Skin epidermis (tissue), 12 donors: Measurements from ENCODE around the gene SORCS2.

Source experiments
- H3K27ac ChIP-seq, 21 experiments: fragments of 200-600 bp; sonication (generic) in 11 of 21; one replicate each; pipeline ENCODE4 v1.5.0; 2020; ENCODE audit warnings: mild to moderate bottlenecking in 3 of 21, inconsistent platforms in 2 of 21, moderate library complexity in 2 of 21
- H3K4me3 ChIP-seq, 7 experiments: fragments of 200-600 bp; sonication (generic) in 2 of 7; one replicate each; pipeline ENCODE4 v1.5.0; 2020; ENCODE audit warnings: inconsistent platforms in 2 of 7, mild to moderate bottlenecking in 2 of 7, moderate library complexity in 1 of 7

SORCS2 gene

DNA sequence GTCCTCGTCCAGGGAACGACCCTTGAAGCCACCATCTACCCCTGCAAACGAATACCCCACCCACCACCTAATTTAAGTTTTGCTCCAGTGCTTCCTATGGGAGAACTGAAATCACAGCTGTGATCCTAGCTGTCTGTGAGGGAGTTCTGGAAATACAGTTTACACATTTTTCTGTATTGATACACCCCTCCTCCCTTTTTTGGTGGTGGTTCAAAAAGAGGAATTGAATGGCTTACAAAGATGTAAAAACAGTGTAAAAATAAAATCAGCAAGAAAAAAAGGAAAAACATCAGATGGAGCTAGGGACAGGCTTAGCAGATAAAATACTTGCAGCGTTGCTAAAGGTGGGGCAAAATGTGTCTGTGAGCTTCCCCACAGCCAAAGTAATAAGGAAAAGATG is 86.6 kb downstream of the SORCS2 start:
- H3K27ac ChIP-seq: no peak overlapping the region
- H3K4me3 ChIP-seq: no peak overlapping the region

DNA sequence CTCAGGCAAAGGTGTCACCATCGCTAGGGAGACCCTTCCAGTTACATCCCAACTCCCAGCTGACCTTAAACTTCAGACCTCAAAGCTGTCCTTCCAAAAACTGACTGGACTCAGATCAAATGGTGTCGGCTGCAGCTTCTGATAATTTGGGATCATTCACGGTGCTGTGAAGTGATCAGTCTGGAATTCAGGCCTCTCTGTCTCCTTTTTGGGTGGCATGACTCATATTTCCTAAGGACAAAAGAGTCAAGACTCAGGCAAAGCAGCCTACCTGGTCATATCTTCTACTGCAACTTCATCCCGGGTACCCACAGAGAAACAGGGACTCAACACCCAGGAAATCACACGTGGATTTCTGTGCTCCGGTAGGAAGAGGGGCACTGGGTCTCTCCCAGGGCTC is 87.6 kb downstream of the SORCS2 start:
- H3K27ac ChIP-seq: no peak overlapping the region
- H3K4me3 ChIP-seq: no peak overlapping the region

DNA sequence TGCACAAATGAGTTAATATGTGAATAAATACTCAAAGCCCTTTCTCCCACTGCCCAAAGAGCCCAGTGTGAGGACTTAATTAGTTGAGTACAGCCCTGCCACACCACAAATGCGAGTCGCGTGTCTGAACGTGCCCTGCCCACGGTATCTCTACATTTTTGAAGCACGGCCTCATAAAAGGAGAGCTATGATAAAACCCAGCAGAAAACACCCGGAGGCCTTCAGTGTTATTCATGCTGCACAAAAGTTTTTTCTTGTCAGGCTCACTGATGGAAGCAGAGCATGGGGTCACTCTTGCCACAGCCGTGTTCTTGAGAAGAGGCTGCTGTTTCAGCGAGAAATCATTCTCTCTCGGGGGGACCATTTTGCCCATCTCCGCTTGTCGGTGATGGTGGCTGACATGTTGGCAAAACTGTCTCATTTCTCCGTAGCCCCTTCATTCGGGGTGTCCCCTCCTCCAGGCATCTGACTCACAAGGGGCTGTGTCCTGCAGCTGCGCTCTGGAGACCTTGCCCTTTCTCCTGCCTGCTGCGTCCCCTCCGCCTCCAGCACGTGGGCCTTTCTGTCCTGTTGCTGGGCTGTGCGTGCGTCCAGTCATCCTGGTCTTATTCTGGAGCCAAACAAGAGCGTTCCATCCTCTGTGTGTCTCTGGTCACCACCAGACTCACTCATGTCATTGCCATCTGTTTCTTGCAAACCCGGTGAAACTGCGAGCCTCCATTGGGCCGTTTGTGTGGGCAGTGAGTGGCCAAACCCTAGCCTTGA is 88.8 kb downstream of the SORCS2 start:
- Histone ChIP-seq H3K27ac (no peak overlapping the region), H3K4me3 (no peak overlapping the region)

DNA sequence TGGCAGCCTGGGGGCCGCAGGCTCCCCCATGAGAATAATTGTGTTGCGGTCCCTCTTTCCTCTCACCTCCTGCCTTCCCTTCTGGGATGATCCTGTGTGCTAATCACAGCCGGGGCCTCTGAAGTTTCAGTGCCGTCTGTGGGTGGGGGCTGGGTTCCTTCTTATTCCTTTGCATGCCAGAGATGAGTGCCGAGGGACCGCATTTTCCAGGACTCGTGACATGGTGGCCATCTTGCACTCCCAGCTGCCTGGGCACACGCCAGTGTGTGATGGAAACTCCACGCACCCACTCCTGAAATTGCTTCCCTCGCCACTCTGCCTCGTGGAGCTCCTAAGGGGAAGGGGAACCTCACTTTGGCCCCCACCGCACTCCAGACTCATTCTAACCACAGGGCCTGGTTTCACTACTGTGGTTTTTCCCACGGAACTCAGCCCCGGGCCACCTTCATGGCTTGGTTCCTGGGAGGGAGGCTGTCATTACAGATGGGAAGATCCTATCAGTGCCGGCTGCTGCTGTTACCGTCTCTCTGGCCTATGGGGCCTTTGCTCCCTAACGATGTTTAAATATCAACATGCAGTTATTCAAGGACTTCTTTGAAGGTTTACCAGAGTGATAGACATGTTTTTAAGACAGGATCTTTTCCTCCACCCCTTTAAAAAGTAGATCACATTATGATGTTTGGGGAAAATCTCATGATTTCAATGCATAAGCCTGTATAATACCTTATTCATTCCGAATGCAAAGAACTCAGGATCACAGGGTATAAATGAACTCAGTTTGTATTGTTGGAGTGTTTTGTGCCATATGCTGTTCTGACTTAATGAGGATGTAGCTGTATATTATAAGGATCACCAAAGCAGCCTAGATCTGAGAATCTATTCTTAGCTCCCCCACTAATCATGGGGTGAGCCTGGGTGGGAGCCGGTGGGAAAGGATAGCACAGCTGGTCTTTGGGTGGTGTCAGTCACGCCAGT is 89.6 kb downstream of the SORCS2 start:
- Histone ChIP-seq H3K4me3 (no peak overlapping the region), H3K27ac (no peak overlapping the region)

DNA sequence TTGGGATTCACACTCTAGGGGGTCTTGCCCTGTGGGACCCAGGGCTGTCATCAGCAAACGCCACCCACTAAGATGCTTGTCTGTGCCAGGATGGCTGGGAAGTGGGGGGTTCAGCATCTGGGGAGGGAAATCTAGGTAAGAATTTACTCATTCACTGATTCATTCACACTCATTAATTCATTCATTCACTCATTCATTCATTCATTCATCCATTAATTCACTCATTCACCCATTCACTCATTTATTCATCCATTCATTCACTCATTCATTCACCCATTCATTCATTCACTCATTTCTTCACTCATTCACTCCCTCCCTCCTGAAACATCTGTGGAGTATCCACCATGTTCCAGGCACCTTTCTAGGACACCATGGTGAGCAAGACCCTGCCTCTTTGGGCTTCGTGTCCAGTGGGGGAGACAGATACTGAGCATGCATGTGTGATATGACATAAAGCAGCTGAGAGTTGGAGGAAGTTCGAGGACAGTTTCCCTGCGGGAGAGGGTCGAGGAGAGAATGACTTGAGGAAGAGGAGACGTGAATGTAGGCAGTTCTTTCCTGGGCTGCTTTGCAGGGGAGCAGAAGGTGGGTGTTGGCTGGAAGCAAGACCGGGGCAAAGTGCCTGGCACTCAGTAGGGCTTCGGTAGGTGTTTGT is 90.6 kb downstream of the SORCS2 start:
- H3K27ac ChIP-seq: no peak overlapping the region

DNA sequence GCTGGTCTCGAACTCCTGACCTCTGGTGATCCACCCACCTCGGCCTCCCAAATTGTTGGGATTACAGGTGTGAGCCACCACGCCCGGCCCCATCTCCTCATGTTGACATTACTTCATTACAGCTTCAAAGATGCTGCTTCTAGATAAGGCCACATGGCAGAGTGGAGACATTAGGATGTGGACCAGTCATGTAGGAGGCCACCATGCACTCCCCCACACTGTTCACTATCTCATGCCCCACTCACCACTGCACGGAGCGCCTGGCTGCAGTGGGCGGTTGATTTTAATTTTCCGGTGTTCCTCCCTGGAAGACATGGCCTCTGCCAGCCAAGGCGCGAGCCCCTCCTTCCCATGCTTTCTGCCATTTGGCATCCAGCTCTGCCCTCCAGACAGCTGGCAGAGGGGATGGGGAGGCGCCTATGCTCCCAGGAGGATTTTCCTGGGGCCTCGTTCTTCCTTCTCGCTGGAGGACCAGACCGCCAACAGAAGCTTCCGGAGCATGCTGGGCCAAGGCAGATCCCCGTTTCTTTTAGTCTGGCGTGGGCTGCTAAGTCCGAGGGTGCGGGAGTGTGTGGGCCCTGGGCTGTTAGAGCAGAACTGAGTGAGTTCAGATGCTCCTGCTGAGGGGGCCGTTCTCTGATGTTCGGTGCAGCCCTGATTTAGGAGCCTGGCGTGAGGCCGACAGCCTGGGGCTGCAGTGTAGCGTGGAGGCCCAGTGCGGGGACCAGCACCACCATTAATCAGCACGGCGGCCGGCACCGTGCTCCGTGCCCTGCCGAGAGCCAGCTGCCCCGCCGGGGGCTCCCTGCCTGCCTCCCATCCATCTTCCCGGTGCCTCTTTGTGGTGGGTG is 93.1 kb downstream of the SORCS2 start:
- Histone ChIP-seq H3K4me3 (no peak overlapping the region), H3K27ac (no peak overlapping the region)

More for the DNA sequence above, 90.6 kb downstream of the SORCS2 start:
- no peak overlapping the region for H3K4me3 ChIP-seq

DNA sequence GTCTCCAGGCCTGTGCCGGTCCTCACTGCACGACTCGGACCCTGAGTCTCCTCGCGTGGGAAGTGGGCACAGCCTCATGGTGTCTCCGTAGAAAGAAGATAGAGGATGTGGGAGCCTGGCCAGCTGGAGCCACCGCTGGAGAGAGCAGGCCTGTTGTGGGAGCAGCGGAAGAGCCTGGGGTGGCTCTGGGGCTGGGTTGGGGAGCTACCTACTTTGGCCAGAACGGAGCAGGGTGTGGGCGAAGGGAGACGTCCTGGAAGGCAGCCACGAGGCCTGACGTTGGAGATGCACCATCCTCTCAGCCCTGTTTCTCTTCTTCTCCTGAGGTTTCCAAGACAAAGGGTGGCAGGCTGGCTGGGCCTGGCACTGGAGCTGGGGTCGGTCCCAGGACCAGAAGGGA is 93.8 kb downstream of the SORCS2 start:
- Histone ChIP-seq H3K4me3 (no peak overlapping the region), H3K27ac (no peak overlapping the region)

DNA sequence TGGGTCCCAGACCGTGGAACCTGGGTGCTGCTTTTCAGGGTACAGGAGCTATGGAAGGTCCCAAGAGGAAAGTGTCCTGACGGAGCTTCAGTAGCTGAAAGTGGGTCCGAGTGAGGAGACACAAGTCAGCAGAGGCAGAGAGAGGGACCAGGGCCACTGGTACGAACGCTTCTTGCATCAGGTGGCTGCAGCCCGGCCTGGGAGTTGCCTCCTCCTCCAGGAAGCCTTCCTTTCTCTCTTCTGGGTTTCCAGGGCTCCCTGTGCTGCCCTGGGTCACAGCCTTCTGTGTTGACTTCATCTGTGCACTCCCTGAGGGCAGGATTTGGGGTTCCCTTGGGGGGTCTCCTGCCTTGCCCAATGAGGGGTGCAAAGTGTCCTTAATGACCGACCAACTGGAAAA is 94.5 kb downstream of the SORCS2 start:
- no peak overlapping the region for H3K4me3 ChIP-seq
- H3K27ac ChIP-seq: no peak overlapping the region

DNA sequence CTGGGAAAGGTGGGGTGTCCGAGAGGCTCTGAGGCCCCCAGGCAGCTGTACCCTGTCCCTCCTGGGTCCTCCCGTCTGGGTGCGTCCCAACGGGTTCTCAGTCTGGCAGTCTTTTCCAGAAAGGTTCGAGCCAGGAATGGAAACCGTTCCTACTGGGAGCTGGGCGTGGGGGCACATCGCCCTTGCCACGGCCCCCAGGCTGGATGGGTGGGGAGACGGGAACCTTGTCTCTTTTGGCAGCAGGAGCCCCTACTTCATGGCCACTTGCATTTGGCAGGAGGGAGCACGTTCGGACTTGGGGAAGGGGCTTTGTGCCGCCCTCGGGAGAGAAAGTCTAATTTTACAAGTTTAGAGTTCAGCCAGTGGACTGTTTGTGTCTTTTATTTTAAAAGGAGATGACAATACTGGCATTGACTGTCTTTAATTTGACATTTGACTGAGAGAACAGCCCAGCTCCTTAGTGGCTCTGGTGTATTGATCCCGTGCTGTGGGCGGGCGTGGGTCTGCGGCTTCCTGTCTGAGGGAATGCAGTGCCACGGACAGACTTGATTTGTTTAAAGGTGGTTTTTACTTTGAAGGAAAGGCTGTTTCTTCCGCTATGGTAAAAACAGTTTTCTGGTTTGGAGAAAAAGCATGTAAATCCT is 95.1 kb downstream of the SORCS2 start:
- no peak overlapping the region for H3K27ac ChIP-seq

DNA sequence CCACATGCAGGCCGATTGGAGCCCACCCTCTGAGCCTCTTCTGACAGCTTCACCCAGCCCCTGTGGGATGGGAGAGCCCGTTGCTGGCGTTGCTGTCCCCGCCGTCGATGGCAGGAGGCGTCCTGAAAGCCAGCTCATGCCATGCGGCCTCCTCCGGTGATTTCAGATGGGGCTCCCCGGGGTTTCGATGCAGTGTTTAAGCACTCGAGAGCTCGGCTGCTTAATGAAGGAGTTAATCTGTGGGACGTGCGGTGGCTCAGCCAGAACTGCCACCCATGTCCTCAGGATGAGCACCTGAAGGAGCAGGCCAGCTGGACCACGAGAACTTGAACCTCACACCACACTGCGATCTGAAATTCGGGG is 95.6 kb downstream of the SORCS2 start:
- Histone ChIP-seq H3K4me3 (no peak overlapping the region), H3K27ac (no peak overlapping the region)

More for the DNA sequence above, 95.1 kb downstream of the SORCS2 start:
- no peak overlapping the region for H3K4me3 ChIP-seq

DNA sequence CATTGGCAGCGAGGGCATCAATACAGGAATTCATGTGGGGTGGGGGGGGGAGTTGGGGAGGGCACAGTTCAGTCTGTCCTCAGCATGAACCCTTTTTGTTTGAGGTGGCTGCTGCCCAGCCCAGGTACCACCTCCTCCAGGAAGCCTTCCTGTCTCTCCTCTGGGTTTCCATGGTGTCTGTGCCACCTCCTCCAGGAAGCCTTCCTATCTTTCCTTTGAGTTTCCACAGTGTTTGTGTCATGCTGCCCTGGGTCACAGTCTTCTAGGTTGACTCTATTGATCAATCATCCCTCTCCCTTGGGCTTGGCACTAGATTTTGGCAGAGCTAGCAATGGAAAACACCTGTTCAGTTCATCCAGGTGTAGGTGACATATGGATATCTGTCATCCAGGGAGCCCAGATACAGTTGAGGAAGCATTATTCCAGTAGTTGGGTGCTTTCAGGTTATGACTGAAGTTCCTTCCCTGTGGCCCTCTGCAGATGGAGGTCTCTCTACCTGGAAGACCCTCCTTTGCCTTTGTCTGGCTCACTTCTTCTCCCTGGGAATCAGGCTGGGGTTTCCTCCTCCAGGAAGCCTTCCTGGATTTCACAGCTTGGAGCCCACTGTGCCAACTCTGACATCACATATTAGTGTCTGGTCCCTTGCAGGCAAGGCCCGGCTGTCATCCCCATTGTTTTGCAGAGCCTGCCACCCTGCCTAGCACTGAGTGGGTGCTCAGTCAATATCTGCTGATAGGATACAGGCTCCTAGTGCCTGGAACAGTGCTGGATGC is 96.6 kb downstream of the SORCS2 start:
- H3K27ac ChIP-seq: no peak overlapping the region
- no peak overlapping the region for H3K4me3 ChIP-seq

DNA sequence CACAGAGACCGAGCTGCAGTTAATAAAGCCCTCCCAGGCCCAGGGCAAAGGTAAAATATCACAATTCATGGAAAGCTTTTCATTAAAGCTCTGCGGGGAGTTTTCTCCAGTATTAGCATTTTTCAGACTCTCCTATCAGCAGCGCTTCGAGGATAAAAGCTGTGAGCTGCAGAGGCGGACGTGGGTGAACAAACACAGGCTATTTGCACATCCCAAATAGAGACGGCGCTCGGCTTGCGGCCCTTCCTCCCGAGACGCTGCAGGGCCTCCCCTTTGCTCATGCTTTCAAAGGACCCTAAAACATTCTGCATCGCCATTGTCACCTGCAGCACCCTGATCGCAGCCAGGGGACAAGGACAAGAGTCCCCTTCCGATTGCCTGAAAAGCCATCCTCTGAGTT is 97.3 kb downstream of the SORCS2 start:
- H3K27ac ChIP-seq: no peak overlapping the region
- H3K4me3 ChIP-seq: no peak overlapping the region

DNA sequence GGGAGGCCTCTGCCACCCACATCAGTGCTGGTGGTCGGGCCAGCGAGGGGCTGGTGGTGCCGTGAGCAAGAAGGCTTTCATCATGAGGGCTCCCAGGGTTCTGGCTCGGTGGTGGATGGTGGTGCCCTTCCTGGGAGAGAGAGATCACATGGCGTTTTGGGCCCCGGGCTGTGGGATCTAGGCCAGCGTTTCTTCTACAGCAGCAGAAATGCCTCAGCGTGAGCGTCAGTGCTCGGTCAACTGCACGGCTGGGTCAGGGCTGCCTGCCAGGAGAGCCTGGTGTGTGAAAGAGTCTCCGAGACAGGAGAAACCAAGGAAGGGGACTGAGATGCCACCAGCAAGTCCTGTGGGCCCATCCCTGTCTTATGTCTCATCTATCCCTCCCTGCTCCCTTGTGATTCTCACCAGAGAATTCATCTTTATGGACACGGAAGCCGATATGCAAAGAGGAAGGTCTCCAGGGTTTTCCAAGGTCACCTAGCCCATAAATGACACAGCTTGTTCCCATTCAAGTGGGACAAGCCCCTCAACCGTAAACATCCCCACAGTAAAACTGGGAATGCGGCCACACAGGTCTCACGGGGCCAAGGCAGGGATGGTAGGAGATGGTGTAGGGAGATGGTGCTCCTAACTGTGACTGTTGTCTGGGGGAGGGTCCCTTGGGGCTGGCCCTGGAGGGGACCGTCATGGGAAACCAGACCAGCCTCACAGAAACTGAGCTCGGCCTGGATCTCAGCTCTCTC is 99.2 kb downstream of the SORCS2 start:
- Histone ChIP-seq H3K4me3 (no peak overlapping the region), H3K27ac (no peak overlapping the region)

DNA sequence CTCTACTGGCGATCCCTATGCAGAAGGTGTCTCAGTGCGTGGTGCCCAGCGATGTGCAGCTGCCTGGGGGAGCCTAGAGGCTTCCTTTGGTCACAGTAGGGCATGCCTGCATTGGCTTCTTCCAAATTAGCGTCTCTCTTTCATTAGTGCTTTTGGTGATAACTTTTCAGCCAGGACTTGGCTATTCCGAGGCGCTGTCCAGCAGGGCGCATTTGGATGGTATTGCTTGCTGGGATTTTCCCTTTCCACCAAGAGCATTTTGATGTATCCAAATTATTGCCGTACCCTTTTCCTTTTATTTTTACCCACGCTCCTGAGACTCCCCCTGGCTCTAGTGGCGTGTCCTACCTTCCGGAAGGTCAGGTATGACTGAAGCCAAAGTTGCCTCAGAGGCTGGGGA is 101.4 kb downstream of the SORCS2 start:
- no peak overlapping the region for H3K27ac ChIP-seq
- no peak overlapping the region for H3K4me3 ChIP-seq

DNA sequence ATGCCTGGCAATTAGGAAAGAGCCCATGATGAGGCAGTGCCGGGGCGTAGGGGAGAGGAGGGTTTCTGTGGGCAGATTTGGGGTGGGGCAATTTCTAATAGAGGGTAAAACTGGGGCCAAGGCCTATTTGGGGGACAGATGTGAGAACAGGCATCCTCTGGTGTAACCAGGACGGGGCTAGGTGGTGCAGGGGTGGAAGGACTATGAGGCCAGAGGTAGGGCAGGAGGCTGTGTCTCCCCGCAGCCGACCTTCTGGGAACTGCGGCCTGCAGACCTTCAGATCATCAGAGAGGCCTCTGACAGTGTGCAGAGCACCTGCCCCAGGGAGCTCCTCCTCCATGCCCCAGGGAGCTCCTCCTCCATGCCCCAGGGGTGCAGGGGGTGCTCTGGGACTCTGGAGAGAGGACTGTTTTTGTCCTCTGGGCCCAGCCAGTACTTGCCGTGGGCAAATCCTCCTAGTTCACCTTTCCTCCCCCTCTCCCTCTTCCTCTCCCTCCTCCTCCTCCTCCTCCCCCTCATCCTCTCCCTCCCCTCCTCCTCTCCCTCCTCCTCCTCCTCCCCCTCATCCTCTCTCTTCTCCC is 101.9 kb downstream of the SORCS2 start:
- Histone ChIP-seq H3K4me3 (no peak overlapping the region), H3K27ac (no peak overlapping the region)

DNA sequence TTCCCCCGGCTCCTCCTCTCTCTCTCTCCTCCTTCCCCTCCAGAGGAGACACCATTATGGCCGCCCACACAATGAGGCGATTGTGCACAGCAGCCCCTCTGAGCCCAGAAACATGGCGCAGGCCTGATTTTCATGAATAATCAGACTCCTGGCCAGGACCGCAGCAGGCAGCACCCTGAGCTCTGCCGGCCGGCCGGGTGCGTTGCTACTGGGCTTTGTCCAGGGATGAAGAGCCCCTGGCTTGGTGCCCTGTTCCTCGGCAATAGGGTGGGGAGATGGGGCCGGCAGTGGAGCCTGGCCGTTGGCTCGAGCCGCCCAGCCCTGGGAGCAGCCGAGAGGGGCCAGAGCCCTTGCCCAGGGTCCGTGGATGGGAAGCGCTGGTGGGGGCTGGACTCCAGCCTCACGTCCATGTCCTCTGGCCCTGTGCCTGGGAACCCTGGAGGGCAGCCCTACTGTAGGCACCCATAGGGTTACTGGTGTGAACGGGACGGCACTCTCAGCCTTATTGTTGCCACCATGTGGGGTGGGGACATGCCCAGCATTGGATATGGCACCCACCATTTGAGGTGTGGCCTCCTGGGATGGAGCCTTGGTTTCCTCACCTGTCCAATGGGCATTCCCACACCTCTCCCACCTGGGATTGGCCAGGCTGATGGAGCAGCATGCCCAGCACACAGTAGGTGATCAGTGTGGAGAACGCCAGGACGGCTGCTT is 103.0 kb downstream of the SORCS2 start:
- H3K4me3 ChIP-seq: no peak overlapping the region
- no peak overlapping the region for H3K27ac ChIP-seq
